GM18502 (cell line): ENCODE results near the gene FITM1.

Experiments
- ATAC-seq: cut with Tn5 transposase; IDR thresholded peaks from one replicate; pipeline ENCODE4 v1.9.1; 2021; ENCODE audit warnings: mild to moderate bottlenecking; ENCODE audit not compliant: unreplicated experiment, poor library complexity

Gene FITM1

DNA sequence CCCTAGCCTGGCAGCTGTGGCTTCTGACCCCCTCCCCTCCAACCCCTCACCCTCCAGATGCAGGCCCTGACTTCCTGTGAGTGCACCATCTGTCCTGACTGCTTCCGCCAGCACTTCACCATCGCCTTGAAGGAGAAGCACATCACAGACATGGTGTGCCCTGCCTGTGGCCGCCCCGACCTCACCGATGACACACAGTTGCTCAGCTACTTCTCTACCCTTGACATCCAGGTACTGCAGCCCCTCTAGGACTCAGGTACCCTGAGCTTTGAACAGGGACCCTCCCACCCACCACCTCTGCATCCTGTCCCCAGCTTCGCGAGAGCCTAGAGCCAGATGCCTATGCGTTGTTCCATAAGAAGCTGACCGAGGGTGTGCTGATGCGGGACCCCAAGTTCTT is 24.6 kb downstream of the FITM1 start:
- ATAC-seq: no peak

DNA sequence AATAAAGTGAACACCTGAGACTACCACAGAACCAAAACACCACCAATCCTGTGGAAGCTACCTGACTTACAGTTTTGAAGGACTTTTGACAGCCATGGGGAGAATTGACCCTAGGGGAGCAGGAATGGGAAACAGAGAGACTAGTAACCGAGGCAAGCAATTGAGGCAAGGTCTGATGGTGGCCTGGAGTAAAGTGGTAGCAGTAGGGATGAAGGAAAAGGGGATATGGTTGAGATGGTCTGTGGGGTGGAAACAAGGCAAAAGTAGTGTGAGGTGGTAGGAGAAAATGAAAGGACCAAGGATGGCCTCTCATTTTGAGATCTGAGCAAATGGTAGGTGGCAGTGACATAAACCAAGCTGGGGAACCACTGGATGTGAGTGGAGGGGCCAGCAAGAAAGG is 26.4 kb downstream of the FITM1 start:
- no peak for ATAC-seq

DNA sequence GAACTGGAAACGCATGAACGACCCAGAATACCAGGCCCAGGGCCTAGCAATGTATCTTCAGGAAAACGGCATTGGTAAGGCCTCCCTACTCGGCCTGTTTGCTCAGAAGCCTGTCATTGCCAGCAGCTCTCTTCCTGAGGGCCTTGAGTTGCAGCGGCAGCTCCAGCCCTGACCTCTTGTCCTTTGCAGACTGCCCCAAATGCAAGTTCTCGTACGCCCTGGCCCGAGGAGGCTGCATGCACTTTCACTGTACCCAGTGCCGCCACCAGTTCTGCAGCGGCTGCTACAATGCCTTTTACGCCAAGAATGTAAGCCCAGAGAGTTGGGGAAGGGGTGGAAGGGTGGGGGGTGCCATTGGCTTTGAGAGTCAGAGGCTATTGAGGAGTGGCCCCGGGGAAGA is 26.9 kb downstream of the FITM1 start:
- no peak for ATAC-seq

DNA sequence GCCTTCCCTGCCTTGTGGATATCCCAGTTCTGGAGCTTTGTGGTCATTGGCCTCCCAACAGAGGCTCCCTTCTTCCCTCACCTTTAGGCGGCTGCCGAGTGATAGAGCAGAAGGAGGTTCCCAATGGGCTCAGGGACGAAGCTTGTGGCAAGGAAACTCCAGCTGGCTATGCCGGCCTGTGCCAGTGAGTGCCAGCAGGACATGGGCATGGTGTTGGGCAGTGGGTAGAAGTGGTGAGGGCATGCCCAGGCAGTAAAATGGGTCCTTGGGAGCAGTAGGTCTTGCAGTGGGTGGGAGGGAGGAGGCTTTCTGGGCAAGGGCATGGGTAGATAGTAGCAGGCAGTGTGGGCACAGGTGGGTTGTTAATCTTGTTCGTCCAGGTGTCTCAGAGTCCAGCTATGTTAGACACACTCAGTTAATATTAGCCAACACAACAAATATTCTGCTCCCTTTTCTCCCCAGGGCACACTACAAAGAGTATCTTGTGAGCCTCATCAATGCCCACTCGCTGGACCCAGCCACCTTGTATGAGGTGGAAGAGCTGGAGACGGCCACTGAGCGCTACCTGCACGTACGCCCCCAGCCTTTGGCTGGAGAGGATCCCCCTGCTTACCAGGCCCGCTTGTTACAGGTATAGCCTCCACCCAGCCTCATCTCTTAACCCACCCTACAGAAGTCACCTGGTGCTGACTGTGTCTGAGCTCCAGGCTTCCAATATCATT is 29.5 kb downstream of the FITM1 start:
- no peak for ATAC-seq

DNA sequence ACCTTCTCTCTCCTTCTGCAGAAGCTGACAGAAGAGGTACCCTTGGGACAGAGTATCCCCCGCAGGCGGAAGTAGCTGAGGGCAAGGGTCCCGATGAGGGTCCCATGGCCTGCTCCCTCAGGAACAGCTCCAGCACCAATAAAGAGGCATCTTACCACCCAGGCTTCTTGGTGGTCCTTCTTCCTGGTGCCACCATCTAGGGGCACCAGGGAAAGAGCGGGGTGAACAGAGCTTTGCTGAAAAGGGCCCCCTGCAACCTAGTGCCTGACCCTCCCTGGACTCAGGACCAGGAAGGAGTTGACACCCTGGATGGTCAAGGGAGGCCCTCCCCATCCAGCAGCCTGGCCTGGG is 30.0 kb downstream of the FITM1 start:
- no peak for ATAC-seq

DNA sequence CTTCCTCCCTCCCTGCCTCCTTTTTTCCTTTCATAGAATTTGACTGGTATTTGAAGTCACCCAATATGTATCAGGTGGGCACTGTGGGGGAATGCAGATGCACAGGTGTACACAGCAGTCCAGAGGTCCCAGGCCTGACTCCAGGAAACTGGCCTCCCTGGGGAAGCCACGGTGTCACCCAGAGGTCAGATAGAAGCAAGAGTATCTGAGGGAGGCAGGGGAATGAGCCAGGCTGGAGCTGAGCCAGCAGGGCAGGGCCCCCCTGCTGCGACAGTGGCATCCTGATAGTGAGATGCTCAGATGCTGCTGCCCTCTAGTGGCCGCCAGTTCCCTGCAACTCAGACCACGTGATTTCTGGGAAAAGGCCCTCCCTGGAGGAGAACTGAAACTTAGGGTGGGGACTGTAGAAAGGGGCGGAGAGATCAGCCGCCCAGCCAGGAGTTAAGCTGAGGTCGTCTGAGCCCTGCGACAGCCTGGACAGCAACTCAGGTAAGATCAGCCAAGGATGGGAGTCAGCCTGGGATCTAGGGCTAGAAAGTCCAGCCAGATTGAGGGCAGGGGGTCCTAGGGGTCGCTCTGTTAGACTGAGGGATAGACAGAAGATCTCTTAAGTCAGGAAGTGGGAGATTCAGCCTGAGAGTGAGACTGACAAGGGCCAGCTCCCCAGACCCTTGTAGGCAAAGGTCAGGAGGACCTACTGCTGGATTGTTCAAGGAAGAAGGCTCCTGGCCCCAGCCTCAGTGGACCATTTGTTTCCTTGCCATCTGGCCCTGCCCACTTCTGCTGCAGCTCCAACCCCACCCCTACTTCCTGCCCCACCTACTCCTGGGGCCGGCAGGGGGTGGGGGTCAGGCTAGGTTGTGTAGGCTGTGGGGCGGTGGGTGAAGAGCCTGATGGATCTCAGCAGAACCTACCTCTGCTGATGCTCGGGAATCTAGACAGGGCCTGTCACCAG is 30.7 kb downstream of the FITM1 start, which contains the start of gene IRF9:
IRF9 (plus strand) TSS at position 416 of the 955 bp plus-strand sequence. CDS start 880 bp downstream, outside the sequence.
- ATAC-seq: peak; percentile 81

DNA sequence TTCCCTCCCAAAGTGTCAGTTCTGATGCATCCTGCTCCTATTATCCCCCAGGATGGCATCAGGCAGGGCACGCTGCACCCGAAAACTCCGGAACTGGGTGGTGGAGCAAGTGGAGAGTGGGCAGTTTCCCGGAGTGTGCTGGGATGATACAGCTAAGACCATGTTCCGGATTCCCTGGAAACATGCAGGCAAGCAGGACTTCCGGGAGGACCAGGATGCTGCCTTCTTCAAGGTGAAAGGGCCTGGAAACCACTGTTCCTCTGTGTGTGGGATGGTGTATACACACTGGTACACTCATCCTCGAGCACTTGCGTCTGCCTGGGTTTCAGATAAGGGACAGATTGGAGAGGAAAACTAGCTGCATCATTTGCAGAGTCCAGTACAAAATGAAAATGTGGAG is 31.6 kb downstream of the FITM1 start:
- ATAC-seq: no peak

DNA sequence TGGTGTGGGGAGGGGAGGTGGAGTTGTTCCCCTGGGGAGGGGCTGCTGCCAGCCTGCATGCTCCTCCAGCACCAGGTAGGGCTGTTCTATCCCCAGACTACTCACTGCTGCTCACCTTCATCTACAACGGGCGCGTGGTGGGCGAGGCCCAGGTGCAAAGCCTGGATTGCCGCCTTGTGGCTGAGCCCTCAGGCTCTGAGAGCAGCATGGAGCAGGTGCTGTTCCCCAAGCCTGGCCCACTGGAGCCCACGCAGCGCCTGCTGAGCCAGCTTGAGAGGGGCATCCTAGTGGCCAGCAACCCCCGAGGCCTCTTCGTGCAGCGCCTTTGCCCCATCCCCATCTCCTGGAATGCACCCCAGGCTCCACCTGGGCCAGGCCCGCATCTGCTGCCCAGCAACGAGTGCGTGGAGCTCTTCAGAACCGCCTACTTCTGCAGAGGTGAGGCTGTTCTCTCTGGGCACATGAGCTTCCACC is 34.1 kb downstream of the FITM1 start:
- ATAC-seq: no peak

DNA sequence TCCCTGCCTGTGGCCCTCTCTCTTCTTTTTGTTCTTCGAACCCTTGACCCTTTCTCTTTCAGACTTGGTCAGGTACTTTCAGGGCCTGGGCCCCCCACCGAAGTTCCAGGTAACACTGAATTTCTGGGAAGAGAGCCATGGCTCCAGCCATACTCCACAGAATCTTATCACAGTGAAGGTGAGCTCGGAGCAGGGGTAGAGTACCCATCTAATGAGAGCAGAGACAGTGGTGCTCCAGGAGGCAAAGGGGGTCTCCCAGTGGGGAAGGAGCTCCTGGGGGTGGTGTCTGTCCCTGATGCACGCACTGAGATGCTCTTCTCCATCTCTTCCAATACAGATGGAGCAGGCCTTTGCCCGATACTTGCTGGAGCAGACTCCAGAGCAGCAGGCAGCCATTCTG is 35.3 kb downstream of the FITM1 start:
- no peak for ATAC-seq

DNA sequence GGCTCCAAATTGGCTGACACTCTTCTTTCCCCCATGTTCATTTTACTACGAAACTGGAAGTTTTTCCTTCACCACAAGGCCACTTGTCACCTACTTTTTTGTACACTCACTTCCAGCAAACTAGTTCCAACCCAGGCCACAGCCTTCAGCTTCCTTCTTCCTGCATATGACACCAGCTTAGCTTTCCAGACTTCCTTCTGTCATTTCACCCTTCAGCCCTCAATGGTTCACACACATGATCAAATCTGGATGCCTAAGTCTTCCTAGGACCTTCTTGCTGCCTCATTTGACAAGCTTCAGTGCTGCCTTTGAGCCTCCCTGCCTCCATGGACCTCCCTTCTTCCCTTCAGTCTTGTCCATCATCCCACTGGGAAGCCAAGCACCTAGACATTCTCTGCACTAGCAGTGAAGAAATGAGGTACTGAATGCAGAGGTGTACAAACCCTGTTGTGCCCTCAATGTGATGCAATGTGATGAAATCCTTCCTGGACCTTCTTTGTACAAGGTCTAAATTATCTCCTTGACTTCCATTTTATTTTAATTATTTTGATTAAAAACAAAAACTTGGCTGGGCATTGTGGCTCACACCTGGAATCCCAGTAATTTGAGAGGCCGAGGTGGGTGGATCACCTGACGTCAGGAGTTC is 37.1 kb downstream of the FITM1 start:
- no peak for ATAC-seq

DNA sequence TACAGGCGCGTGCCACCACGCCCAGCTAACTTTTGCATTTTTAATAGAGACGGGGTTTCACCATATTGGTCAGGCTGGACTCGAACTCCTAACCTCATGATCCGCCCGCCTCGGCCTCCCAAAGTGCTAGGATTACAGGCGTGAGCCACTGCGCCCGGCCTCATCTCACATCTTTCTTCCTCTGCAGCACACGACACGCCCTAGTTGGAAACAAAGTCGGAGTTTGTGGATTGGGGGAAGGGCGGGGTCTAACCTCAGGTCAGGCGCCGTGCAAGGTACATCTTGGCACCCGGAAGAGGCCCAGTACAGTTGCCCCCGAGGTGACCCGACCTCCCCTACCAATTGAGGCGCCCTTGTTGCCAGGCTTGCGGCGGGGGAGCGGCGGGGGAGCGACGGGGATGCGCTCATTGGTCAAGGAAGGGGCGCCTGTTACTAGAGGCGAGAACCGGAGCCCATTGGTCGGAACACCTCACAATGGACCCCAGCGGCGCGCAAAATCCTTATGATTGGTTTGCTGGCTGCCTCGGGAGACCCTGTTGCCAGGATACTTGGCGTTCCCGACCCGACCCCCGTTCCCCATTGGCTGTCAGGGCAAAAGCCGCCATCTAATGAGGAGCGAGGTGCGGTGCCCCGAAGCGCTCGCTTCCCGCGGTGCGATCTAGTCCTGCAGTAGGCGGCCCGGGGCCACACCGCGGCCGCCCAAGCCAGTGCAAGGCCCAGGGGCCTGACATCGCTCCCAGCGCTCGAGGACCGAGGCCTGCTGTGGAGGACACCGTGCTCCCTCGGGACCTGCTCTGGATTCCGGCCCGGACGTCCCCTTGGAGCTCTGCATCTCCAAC is 41.2 kb downstream of the FITM1 start, which contains the start of gene REC8:
REC8 (plus strand) TSS at position 659 of the 839 bp plus-strand sequence. CDS start 473 bp downstream, outside the sequence.
- peak; percentile 92 for ATAC-seq

DNA sequence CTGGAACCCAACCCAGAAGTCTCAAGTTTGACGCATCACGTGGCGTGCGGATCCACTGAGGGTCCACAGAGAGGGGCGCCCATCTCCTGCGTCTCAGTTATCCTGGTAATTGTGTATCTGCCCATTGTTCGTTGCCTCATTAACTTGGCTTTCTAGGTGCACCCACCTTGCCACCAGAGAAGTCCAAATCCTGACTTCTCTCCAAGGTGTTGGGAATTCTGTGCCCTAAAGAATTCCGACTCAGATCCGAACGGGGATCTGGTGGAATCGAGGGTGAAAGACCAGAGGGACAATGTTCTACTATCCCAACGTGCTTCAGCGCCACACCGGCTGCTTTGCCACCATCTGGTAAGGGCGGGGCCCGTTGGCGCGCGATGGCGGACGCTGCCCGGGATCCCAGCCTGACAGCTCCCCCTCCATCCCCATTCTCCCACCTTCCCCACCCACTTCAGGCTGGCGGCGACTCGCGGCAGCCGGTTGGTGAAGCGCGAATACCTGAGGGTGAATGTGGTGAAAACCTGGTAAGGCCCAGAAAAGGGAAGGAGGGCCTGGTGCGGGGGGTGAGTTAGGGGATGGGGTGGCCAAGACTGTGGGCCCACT is 41.9 kb downstream of the FITM1 start:
- no peak for ATAC-seq

DNA sequence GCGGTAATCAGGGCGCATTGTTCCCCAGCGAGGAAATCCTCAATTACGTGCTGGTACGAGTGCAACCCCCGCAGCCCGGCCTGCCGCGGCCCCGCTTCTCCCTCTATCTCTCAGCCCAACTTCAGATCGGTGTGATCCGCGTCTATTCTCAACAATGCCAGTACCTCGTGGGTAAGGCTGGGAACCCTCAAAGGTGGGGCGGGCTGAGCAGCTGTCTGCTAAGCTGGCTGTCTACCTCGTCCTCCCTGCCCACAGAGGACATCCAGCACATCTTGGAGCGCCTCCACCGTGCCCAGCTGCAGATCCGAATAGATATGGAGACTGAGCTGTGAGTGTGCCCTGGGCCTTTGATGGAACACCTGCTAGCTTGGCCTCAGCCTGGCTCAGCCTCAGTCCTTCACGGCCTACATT is 42.4 kb downstream of the FITM1 start:
- no peak for ATAC-seq

DNA sequence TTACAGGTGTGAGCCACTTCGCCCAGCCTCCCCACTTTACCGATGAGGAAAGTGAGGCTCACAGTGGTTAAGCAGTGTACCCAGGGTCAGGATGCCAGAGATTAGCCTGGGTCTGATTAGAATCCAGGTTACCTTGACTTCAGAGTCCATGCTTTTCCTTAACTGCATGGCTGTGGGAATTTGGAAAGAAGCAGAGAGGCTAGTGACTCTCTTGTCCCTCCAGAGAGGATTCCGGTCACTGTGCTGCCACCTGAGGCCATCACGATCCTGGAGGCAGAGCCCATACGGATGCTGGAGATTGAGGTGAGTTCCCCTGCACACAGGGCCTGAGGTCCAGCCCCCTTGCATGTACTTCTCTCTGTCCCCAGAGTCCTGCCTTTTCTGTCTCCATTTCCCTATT is 46.1 kb downstream of the FITM1 start:
- ATAC-seq: no peak

DNA sequence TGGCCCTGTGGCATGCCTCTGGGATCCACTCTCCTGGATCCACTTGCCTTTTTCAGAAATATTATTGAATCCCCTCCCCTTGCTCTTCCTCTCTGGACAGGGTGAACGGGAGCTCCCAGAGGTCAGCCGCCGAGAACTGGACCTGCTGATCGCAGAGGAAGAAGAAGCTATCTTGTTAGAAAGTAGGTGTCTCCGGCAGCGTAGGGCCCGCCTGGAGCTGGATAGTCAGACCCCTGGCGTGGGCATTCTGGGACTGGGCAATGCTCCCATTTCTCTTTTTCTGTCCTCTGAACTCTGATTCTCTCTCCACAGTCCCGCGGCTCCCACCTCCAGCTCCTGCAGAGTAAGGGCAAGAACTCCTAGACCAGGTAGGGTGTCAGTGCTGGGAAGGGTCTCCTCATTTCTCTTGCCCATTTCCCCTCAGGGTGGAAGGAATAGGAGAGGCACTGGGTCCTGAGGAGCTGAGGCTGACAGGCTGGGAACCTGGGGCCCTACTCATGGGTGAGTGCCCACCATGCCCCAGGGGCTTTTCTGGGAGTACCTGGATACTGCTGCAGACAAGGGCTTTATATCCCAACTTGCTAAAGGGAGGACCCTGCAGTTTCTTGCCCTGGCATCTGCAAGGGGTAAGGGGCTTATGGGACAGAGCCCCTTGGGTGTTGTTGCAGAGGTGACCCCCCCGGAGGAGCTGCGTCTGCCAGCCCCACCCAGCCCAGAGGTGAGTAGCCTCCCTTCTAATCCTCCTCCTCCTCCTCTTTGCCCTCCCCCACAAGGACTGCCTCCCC is 46.8 kb downstream of the FITM1 start:
- no peak for ATAC-seq

DNA sequence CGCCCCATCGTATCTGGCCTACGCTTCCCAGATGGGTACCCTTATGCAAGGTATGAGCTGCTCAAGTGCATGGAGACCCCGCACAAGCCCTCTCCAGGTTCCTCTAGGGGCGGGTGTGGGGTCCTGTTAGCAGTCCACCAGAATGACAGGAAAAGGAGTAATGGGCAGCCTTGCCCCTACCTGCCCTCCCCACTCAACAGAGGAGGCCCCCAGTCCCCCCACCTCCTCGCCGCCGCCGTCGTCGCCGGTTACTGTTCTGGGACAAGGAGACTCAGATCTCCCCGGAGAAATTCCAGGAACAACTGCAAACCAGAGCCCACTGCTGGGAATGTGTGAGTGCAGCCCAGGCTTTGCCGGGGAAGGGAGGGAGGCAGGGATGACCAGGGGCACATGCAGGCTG is 47.4 kb downstream of the FITM1 start:
- no peak for ATAC-seq

DNA sequence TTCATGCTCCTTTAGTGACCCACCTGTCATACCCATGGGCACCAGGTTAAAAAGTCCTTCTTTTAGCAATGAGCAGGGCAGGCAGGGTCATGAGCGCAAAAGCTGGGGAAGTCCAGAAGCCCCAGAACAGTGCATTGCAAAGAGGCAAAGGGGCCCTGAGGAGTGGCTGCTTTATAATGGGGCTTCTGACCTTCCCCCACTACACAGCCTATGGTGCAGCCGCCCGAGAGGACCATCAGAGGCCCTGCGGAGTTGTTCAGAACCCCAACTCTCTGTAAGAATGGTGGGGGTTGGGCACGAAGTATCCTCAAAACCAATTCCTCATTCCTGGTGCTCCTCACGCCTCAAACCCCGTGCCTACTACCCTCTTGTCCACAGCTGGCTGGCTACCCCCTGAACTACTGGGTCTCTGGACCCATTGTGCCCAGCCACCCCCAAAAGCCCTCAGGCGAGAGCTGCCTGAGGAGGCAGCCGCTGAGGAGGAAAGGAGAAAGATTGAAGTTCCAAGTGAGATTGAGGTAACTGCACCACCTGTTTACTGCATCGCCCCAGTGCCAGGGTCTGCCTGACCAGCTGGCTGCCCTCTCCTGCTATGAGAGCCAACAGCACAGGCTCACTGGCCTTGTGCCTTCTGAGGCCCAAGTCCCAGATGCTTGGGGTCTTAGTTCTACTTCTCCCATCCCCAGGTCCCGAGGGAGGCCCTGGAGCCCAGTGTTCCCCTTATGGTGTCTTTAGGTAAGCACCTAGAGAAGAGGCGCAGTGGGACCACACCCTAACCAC is 48.1 kb downstream of the FITM1 start:
- ATAC-seq: no peak
